HG03571 (cell line): ENCODE results near the gene PRKAG2.

Experiments used
- ATAC-seq: cut with Tn5 transposase; IDR thresholded peaks from one replicate; pipeline ENCODE4 v1.9.1; 2021; ENCODE audit not compliant: unreplicated experiment

PRKAG2 gene

DNA sequence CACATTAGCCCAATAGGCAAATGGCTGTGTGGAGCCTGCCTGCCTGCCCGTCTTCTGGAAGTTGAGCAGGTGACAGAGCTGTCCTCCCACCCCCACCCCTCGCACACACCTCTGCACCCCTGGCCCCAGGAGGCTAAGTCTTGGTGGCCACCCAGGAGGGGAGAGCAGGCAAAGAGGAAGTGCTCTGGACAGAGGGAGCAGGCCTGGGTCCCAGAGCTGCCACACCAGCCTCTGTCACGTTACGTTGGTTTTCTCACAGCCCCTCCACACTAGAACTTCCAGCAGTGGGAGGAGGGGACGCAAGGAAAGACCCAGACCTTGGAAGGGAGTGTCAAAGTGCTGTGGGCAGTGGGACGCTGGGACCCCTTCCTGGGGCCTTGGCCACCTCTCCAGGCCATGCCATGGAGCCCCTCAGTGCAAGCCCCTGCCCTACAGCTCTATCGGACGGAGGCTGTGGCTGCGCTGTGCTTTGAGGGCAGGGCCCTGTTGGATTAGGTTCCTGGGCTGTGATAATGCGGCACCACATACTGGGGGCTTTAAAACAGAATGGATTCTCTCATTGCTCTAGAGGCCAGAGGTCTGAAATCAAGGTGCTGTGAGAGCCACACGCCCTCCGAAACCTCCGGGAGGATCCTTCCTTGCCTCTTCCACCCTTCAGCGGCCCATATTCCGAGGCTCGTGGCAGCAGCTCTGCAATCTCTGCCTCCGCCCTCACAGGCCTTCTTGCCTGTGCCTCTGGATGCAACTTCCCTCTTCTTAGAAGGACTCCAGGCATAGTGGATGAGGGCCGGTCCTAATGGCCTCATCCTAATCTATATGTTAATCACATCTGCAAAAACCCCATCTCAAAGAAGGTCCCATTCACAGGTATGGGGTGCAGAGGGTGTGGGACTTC, 9.9 kb downstream of the PRKAG2 start:
- no peak for ATAC-seq

GRCh38 chr7:151866028-151866427, 10.9 kb downstream of the PRKAG2 start:
- ATAC-seq: no peak

GRCh38 chr7:151865070-151865670, 11.7 kb downstream of the PRKAG2 start:
- ATAC-seq: no peak

- ATAC-seq: no peak
Observed at GRCh38 chr7:151864561-151864960, 12.4 kb downstream of the PRKAG2 start.

DNA sequence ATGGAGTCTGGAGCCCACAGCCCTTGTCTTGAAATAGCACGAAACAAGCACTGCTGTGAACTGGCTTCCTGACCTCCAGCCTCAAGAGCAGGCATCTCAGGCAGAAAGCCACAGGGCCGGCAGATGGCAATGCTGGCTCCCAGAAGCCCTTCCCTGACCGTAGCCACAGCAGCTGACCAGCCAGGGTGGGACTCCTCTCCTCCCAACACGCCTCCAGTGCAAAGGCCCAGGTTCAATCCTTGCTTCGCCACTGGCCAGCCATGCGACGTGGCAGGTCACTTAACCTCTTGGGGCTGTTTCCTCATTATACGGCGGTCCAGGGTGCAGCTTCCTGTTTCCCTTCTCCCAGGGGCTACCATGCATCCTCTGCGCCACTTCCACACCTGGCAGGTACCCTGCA, 12.8 kb downstream of the PRKAG2 start:
- no peak for ATAC-seq

- ATAC-seq: no peak
Observed at GRCh38 chr7:151863386-151864079, 13.4 kb downstream of the PRKAG2 start.

DNA sequence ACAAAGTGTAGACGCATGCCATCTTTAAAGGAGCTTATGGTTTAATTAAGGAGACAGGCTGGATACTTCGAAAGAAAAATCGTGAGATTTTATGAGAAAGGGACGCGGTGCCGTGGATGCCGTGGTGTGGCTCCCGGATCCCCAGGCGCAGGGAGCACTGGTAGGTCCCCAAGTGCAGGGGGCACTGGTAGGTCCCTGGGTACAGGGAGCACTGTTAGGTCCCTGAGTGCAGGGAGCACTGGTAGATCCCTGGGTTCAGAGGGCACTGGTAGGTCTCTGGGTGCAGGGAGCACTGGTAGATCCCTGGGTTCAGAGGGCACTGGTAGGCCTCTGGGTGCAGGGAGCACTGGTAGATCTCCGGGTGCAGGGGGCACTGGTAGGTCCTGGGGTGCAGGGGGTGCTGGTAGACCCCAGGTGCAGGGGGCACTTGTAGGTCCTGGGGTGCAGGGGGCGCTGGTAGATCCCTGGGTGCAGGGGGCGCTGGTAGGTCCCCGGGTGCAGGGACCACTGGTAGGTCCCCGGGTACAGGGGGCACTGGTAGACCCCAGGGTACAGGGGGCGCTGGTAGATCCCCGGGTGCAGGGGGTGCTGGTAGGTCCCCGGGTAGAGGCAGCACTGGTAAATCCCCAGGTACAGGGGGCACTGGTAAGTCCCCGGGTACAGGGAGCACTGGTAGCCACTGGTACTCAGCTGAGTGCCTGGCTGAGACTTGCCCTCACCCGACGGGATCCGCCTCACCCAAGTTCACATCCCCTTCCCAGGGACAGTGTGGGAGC, 14.1 kb downstream of the PRKAG2 start:
- no peak for ATAC-seq

- no peak for ATAC-seq
Observed at GRCh38 chr7:151861881-151862280, 15.0 kb downstream of the PRKAG2 start.

DNA sequence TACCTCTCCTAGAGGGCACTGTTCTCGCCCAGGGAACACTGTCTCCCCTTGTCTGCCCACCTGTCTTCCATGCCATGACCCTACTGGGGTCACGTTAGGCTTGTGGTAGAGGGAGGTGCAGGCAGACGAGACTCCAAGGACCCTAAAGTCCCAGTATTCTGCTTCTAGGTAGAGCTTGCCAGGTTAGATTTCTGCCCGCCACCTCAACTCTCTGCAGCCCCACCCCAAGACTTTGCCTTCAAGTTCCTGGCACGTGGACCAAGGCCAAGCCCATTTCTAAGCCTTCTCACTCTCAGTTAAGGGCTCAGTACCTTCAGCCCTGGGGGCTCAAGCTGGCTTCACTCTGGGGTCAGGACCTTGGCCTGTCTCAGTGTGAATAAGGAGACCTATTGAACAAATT, 16.1 kb downstream of the PRKAG2 start:
- ATAC-seq: no peak

DNA sequence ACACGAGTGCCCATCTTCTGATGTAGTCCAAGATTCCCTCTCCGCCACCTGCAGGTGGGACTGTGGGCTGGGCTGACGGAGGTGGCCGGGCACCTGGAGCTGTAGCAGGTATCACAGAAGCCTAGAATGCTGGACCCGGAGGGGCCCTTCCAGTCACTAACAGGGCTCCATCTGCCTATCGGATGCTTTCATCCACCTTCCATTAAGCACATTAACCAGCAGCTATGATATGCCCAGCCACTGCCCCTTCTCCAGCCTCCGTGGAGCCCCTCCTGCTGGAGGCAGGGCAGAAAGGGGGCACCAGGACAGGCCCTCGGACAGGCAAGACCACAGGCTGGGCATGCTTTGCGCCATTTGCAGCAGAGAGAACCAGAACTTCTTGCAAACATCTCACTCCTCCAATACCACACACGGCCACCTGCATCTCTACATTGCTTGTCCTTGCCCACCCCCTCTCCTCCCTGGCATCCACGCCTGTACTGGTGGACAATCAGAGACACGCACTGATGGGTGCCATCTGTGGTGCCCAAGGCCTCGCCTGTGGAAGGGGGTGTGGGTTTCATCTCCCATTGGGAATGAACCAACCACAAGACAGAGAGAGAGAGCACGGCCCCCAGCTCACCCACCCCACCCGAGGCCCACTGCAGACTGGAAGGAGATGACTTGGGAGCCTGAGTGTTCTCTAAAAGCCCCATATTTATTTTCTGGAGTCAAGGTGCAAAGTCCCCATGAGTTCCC, 16.8 kb downstream of the PRKAG2 start:
- ATAC-seq: no peak

GRCh38 chr7:151859111-151859947, 17.6 kb downstream of the PRKAG2 start:
- ATAC-seq: no peak

GRCh38 chr7:151858456-151858855, 18.5 kb downstream of the PRKAG2 start:
- ATAC-seq: no peak

GRCh38 chr7:151857866-151858450, 19.0 kb downstream of the PRKAG2 start:
- ATAC-seq: no peak

DNA sequence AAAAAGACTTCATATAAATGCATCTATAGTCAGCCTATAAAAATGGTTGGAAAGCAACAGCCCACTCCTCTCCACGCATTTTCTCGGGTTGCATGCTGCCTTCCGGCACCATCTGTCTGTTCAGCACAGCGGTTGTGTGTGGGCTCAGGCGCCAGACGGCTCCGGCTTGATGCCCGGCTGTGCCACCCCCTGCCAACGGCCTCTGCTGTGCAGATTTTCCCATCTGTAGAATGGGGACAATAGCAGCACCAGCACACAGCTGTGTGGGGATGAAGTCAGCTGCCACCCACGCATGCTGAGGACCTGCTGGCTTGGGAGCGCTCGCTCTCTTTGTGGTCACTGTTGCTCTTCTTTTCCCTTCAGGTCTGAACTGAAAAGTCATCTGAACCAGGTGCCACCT, 19.5 kb downstream of the PRKAG2 start:
- ATAC-seq: no peak

DNA sequence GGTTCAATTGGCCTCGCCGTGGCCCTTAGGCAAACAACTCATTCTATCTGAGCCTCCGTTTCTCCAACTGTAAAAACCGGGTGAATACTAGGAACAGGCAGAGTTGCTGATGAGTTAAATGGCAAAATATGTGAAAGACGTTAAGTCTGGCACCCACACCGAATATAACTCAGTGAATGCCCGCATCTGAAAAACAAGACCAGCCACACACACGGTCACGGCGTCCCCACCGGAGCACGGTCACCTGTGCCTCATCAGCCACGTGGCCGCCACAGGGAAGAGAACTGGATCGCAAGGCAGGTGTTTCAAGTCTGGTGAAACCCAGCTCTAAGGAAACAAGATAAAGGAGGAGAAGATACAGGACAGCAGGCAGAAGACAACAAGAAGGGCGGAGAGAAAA, 20.4 kb downstream of the PRKAG2 start:
- no peak for ATAC-seq

DNA sequence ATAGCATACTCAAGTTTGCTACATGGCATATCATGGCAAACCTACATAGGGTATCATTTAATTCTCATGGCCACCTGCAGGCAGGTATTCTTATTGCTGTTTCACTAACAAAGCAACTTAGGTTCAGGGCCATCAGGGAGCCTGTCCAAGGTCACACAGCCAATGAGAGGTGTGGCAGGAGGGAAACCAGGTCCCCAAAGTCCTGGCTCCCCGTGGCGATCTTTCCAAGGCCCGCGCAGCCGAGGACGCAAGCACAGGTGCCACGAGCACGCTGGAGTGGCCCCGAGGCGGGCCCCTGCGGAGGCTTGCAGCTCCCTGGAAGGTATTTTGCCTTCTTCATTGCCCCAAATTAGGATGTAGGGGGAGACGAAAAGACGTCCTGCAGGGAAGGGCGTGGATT, 20.8 kb downstream of the PRKAG2 start:
- ATAC-seq: no peak

DNA sequence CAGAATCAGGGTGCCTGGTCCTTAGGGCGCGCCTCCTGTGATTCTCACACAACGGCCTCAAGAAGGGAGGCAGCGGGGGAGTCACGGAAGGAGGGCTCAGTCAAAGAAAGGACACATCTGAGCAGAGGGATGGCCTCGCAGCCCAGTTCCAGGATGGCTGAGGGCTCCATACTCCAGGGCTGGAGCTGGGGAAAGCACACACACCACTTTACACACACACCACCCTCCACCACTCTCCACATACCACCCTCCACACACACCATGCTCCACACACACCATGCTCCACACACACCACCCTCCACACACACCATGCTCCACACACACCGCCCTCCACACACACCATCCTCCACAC, 22.2 kb downstream of the PRKAG2 start:
- ATAC-seq: no peak

DNA sequence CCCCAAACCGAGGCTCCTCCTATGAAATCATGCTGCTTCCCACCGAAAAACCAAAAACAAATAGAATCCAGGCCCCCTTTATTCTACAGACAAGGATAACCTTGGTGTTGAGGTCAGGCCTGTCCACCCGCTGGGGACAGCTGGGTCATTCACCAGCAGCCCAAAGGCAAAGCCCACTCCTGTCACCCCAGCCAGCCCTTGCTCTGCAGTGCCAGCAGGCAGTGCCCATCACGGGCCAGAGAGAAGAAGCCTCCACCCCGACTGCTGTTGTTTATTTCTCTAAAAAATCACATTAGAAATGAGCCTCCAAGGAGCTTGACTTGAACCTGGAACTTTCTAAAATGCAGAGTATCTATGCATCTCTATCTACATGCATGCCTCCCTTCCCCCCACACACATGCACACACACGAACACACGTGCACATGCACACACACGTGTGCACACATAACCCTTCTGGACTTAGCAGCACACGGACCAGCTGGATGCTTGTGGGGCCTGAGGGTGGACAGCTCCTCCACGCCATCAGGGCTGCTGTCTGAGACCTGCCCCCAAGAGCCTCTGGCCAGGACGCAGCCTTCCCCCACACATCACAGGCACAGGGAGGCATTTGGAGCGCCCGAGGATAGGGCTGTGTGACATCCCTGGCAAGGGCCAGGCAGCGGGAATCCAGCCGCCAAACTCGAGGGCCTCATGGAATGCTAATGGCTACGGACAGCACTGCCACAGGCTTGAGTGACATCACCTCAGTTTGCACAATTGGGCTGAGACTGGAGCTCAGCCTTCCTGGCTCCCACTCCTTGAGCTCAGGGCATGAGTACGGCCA, 22.8 kb downstream of the PRKAG2 start:
- no peak for ATAC-seq
